ENCODE results near the gene ANKS1B. TPM values are rescaled to one million over a fixed set of nuclear protein-coding genes. Genes with fewer than 3 reads are reported as not detected.

Gene ANKS1B
- total RNA-seq, 1 donor from 2014 or later = 10.6 TPM

GRCh38 chr12:99455350-99456035 lies 529.2 kb downstream of the ANKS1B start:
- DNase-seq (ENCODE audit: low spot score) = no peak

- no peak for DNase-seq (ENCODE audit: low spot score)
Measured at GRCh38 chr12:99454539-99455172, 530.1 kb downstream of the ANKS1B start.

DNA sequence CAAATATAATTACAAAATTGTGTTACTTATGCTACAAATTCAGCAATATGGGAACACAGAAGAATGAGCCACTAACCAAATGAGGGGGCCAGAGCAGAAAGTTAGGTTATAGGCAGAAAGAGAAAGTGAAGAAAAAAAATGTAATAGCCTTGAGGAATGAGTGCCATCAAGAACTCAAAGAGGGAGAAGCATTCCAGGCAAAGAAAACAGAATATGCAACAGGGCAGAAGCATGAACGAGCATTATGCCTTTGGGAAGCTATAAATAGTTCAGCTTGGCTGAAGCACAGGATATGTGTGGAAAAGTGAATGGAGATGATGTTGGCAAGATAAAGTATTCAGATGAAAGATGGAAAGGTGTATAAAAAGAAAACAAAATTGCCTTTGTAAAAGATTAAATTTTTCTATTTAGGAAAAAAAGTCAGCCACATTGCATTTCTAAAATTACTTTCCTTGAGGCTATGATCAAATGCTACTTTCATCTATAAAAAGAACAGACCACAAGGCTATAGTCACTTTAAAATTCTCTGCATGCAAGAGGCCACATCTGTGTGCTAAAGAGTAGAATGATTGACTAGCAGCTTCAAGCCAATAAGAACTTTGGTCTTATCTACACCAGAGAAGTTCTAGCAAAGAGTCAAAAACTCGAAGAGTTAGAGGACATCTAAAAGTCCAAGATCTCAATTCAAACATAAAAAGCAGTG lies 530.7 kb downstream of the ANKS1B start:
- DNase-seq (ENCODE audit: low spot score) = no peak

DNA sequence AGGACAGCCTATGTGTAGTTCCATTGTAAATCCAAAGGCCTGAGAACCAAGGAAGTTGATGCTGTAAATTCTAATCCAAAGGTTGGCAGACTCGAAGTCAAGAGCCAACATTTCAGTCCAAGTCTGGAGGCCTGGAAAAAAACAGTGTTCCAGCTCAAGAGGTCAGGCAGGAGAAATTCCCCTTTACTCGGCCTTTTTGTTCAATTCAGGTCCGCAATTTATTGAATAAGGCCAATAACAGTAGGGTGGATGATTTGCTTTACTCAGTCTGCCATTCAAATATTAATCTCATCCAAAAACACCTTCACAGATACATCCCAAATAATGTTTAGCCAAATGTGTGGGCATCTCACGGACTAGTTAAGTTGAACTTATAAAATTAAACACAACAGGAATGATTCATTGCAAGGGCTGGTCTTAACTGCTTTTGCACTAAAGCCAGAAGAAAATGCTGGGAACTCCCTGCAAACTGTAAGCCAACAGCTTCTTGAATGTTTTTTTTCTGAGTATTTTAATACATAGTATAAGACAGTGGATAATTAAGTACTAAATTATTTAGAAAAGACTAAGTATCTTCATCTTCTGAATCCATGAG lies 534.6 kb downstream of the ANKS1B start:
- DNase-seq (ENCODE audit: low spot score) = no peak

DNA sequence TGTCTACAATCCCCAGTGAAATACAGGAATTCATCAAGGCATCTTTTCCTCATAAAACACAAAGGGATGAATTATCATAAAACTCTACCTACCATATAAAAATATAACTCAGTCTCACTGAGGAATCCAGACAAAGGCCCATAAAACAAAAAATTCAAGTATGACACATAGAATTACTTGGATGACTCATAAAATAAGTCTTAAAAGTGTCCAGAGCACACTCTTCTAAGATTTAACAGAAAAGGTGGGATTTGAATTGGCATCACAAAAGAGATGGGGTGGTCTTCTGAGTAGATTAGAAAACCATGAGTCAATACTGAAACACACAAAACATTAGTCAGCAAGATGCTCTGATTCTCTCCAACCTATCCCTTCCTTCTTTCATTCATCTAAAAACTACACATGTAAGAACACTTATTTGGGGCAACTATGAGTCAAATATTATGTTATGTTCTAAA lies 539.8 kb downstream of the ANKS1B start:
- DNase-seq (ENCODE audit: low spot score) = no peak

DNA sequence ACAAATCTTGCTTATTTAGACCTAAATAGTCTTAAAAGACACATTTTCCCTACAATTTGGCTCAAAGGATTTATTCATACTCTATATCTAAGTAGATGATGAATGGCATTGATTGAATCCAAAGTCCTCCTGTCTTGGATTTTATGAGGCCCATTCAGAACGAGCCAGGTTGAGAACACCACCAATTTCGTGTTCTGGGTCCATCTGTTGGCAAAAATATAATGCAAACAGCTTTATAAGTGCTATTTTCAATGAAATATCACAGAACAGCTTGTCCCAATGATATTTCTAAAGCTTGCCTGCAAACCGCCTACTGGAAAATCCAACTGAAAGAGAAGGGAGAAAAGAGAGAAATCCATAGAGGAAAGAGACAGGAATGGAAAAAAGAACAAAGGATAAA lies 542.0 kb downstream of the ANKS1B start:
- DNase-seq (ENCODE audit: low spot score) = no peak

DNA sequence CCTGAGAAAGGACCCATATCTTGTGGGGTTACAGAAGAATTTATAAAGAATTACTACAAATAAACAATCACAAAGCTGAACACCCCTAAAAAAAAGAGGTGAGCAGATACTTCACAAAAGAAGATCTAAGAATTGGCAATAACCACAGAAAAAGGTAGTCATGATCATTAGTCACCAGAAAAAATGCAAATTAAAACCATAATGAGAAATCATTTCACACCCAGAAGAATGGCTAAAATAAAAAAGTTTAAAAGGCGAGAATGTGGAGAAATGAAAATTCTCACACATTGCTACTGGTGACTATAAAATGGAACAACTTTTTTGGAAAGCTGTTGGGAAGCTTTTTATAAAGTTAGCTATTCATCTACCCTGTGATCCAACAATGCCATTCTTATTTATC lies 545.3 kb downstream of the ANKS1B start:
- DNase-seq (ENCODE audit: low spot score) = no peak

GRCh38 chr12:99436584-99436983 lies 548.2 kb downstream of the ANKS1B start:
- DNase-seq (ENCODE audit: low spot score) = no peak

DNA sequence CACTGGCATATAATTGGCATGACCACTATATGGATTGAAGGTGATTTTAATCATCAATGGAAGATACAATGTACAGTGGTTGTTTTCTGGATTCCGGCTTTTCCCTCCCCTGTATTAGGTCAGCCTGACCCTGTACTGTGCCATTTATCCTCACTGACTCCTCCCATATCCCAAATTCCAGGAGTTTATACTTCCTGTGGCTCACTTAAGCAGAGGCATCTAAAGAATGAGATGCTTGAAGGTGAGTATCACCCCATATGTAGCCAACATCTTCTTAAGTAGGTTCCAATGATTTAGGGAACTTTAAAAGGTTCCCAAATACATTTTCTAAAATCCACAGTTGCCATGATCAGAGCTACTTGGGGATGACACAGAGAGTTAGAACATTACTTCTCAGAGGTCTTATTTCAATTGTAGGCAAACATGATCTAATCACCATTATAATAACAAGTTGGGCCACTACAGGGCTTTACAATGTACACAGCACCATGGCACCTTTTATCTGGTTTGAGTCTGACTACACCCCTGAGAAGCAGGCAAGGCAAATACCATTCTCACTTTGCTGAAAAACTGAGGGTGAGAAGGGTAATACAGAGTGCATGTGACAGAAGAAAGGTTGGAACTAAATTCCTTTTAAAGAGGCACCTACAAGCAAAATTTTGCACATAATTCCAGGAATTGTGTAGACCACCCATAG lies 549.5 kb downstream of the ANKS1B start:
- DNase-seq (ENCODE audit: low spot score) = no peak

GRCh38 chr12:99433155-99433554 lies 551.6 kb downstream of the ANKS1B start:
- no peak for DNase-seq (ENCODE audit: low spot score)

DNA sequence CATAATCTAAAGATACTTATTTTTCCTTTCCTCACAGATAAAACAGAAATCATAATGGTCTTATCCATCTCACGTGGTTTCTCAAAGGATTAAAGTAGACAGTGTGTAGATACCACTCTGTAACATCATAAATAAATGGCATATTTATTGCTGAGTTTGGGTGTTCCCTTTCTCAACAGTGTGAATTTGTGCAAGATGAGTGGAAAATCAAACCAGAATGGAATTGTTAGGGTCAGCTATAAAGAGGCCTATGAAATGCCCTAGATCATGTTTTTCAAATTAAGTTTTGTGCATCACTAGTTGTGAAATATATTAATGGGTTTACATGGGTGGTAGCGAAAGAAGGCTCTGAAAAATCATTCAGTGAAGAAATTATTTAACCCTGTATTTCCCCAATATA lies 553.5 kb downstream of the ANKS1B start:
- DNase-seq (ENCODE audit: low spot score) = no peak

DNA sequence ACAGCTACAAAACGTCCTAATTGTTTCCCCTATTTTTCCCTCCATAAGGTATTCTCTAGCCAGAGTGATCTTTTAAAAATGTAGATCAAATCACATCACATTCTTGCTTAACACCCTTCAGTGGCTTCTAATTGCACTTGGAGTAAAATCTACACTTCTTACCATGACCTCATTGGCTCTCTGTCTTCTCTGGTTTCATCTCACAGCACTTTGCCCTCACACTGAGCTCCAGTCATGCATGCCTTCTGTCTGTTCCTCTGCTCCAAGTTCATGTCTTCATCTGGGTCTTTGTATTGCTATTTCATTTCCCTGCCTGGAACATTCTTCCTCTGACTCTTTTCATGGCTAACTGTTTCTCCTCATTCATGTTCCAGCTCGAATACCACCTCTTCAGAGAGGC lies 557.6 kb downstream of the ANKS1B start:
- no peak for DNase-seq (ENCODE audit: low spot score)

- no peak for DNase-seq (ENCODE audit: low spot score)
Measured at GRCh38 chr12:99418379-99418778, 566.4 kb downstream of the ANKS1B start.

DNA sequence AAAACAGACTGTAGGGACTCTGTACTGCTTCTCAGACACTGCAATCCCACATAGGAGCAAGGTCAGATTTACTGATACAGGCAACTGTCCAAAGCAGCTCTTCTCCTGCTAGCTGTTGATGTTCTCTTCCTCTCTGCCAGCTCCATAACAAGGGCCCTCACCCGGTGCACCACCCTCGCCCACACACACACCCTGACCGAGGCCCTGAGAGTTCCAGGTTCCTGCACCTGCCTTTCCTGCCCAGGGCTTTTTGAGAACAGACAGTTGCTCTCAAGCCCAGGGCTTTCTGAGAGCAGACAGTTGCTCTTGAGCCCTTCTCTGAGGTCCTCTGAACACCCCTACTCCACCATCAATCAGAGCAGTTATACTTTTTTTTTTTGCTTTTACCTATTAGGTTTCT lies 571.0 kb downstream of the ANKS1B start:
- DNase-seq (ENCODE audit: low spot score) = no peak

DNA sequence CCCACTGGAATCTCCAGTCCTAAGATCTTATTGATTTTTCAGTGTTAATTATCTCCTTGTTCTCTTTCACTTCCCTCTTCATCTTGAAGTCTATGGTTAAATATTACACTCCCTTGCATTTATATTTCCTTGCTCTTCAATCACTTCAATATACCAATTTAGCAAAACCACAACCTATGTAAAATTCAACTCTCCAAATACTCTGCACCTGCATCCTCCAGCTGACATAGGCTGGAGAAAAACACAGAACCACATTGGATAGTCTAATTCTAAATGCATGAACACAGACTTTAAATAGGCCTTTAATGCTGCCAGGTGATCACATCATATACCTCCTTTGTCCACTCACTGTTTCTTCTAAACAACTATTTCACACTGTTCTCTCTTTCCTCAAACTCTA lies 591.0 kb downstream of the ANKS1B start:
- DNase-seq (ENCODE audit: low spot score) = no peak

DNA sequence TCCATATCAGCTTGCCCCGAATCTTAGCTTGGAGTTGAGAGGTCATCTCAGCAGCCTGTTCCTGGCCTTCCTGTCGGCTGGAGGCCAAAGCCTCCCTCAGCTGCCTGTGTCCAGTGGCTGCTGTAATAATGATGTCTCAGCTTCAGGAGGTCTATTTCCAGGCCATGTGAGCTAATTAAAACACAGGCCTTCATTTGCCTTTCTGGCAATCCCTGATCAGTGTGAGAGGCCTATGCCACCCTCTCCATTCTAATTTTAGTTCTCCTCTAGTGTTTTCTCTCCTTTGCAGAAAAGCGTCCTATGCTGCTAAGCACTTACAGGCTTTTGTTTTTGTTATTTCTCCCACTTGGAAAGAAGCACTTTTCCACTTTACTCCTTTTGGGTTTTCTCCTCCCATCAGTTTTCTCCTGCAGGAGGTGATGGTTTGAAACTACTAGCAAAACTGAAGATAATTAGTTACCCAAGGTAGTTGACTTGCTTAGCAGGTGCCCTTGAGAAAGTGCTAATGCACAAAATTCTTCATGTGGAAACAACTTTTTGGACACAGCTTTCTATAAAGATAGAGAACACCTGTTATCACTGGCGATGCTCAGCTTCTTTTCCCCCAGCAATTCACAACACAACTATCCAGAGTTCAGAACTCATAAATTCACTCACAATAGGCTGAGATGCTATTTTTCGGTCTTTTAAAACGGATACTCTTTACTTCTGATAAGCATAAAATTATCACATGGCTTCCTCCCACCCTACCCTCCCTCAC lies 592.5 kb downstream of the ANKS1B start:
- no peak for DNase-seq (ENCODE audit: low spot score)

DNA sequence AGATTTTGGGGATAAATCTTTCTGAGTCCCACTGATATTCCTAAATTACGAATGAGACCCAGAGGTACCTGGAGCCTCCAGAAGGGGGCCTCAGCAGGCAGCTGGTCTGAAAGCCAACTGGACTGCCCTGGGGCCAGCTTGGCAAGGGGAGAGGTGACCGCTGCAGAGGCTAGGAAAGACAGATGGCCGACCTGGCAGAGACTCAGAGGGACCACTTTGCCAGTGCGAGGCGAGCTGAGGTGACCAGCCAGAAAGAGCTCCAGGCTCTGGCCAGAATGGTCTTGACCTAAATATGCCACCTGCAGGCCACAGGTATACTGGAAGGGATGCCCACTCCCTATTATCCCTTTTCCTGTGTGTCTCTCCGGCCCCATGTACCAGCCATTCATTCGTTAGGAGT lies 594.0 kb downstream of the ANKS1B start:
- no peak for DNase-seq (ENCODE audit: low spot score)

DNA sequence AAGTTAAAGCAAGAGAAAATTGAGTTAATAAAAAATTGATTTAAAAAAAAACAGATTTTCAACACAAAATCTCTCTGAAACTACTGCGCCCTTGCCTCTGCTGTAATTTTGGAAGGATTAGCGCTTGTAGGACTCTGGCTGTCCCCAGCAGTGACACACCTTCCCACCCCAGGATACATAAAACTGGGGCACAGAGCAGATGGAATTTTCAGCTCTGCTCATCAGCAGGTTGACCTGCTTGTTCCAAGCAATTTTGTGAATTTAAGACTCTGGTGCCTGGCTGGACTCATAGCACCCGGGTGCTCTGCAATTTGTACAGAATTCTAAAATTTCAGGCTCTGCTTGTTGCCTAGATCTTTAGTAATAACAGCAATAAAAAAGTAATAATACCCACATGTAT lies 595.0 kb downstream of the ANKS1B start:
- no peak for DNase-seq (ENCODE audit: low spot score)

GRCh38 chr12:99388671-99389195 lies 596.0 kb downstream of the ANKS1B start:
- DNase-seq (ENCODE audit: low spot score) = no peak

GRCh38 chr12:99387661-99388060 lies 597.1 kb downstream of the ANKS1B start:
- DNase-seq (ENCODE audit: low spot score) = no peak

DNA sequence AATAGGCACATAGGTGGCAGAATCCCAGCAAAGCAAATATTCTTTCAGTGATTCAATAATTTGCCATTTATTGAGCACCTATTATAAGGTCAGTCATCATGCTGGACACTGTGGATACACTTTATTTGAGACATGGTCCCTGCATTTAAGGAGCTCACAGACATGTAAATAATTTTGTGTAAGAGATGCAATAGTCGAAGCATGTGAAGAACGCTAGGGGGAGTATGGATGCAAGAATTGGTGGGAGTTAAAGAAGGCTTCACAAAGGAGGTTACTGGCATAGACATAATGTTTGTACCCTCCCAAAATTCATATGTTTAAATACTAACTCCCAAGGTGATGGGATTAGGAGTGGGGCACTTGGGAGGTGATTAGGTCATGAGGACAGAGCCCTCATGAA lies 597.8 kb downstream of the ANKS1B start:
- no peak for DNase-seq (ENCODE audit: low spot score)
